ENCODE results near the gene CDK17. TPM values are rescaled to one million over a fixed set of nuclear protein-coding genes. Genes with fewer than 3 reads are reported as not detected.

Gene CDK17
- total and polyA plus RNA-seq, 2 of the 8 experiments (the other 6 are each of a cell fraction or from before 2014, with no cell fraction given) = 5.8 to 20.0 TPM

DNA sequence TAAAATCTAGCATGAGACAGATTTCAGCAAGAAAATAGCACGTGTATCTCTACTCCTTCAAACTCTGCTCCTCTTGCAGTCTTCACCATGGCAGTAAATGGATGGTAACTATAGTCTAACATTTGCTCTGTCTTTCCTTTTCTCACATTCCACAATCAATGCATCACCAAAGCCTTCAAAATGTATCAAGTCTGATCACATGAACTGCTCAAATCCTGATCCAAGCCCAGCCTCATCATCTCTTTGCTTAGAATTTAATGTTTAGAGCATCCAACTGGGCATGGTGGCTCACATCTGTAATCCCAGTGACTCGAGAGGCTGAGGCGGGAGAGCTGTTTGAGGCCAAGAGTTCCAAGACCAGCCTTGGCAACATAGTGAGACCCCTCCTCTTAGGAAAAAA, 45.9 kb downstream of the CDK17 start:
- Histone ChIP-seq H4K8ac (ENCODE audit: extremely low read depth, insufficient read depth, low read length) (no peak overlapping the region), H3K56ac (replicated peaks; ENCODE audit: insufficient read length, low read depth, low read length) (no peak overlapping the region), H2BK12ac (ENCODE audit: low read depth, low read length) (no peak overlapping the region), H2BK5ac (ENCODE audit: low read depth, low read length) (no peak overlapping the region), H3K27ac (ENCODE audit: low read depth, low read length) (no peak overlapping the region), H2BK120ac (replicated peaks; ENCODE audit: low read depth, low read length) (no peak overlapping the region), H4K20me1 (replicated peaks in 1 of 2; ENCODE audit: control insufficient read depth in 1 of 2, insufficient read depth in 2 of 2, low read length in 2 of 2) (peaks cover 0 to 3% of the 10 kb centered on the region in 2 experiments), H3K9ac (replicated peaks in 1 of 4; ENCODE audit: extremely low read depth in 1 of 4, low read depth in 3 of 4, low read length in 3 of 4) (no peak overlapping the region), H4K5ac (ENCODE audit: insufficient read length, low read depth, low read length) (no peak overlapping the region), H3K4me1 (replicated peaks in 1 of 4; ENCODE audit: control insufficient read depth in 3 of 4, insufficient read depth in 4 of 4, low read length in 3 of 4) (peaks cover 0 to 5% (median 0%) of the 10 kb centered on the region in 4 experiments; a peak in 1 of 7 replicates), H3K23ac (ENCODE audit: insufficient read length) (no peak overlapping the region), H2AK5ac (ENCODE audit: low read depth, low read length) (no peak overlapping the region), H2BK15ac (ENCODE audit: low read length) (no peak overlapping the region), H3K79me2 (ENCODE audit: control insufficient read depth in 1 of 2, insufficient read depth in 2 of 2, low read length in 2 of 2) (peaks cover 0 to 61% of the 10 kb centered on the region in 2 experiments; a peak in 3 of 4 replicates), H2AFZ (ENCODE audit: low read length) (no peak overlapping the region), H3K4me2 (ENCODE audit: insufficient read depth in 1 of 2, low read depth in 2 of 2, low read length in 2 of 2) (no peak overlapping the region), H3K9me3 (ENCODE audit: insufficient read depth in 2 of 2, low read depth in 1 of 2, low read length in 1 of 2) (no peaks in the 10 kb centered on the region), H3K14ac (ENCODE audit: insufficient read length) (no peak overlapping the region), H3K18ac (ENCODE audit: extremely low read depth, low read length) (no peak overlapping the region), H3K79me1 (ENCODE audit: low read depth, low read length) (peaks cover 7% of the 10 kb centered on the region), H4K91ac (replicated peaks; ENCODE audit: insufficient read length, low read length) (no peak overlapping the region), H3K23me2 (ENCODE audit: low read depth, low read length) (no peaks in the 10 kb centered on the region), H3K4ac (replicated peaks; ENCODE audit: insufficient read length, low read depth, low read length) (no peak overlapping the region), H3K36me3 (ENCODE audit: control insufficient read depth in 2 of 4, insufficient read depth in 4 of 4, low read length in 3 of 4) (no peaks in the 10 kb centered on the region), H3K27me3 (replicated peaks in 1 of 4; ENCODE audit: control insufficient read depth in 3 of 4, extremely low read depth in 1 of 4, insufficient read depth in 3 of 4, low read length in 3 of 4) (no peaks in the 10 kb centered on the region), H2BK20ac (ENCODE audit: low read length) (no peak overlapping the region), H3K4me3 (ENCODE audit: extremely low read depth in 1 of 4, insufficient read depth in 2 of 4, low read depth in 3 of 4, low read length in 4 of 4) (no peak overlapping the region)
- 90% methylated on average over 3 of the region's 3 CpGs; no CpG with 5 or more reads in 1 of the 2 experiments for WGBS, 2 experiments (ENCODE audit: extremely low coverage in 1 of 2, insufficient coverage in 1 of 2, insufficient read length in 1 of 2, insufficient replicate concordance in 2 of 2, low coverage in 1 of 2, low lambda C conversion rate in 2 of 2, missing lambda C conversion rate in 1 of 2)
- FAIRE-seq (no peak), DNase-seq (ENCODE audit: low read depth in 1 of 2, low spot score in 2 of 2) (no peak)
- ChIA-PET POLR2A (ENCODE audit: partially characterized antibody) (no interaction called here), CTCF (ENCODE audit: partially characterized antibody) (no interaction called here)
- TF ChIP-seq RNF2 (IDR thresholded peaks at IDR 0.05; ENCODE audit: borderline replicate concordance, low read depth, low read length, missing control alignments, poor library complexity, severe bottlenecking) (no peak), TEAD4 (IDR thresholded peaks at IDR 0.05; ENCODE audit: low read depth, low read length) (no peak), SP4 (IDR thresholded peaks at IDR 0.05; ENCODE audit: low read length) (no peak), PHF8 (conservative IDR thresholded peaks at IDR 0.05; ENCODE audit: low read depth, low read length) (no peak), HDAC2 (IDR thresholded peaks at IDR 0.05; ENCODE audit: borderline replicate concordance in 1 of 2, low read depth in 2 of 2, low read length in 2 of 2) (no peak), CHD2 (IDR thresholded peaks at IDR 0.05; ENCODE audit: low read length) (no peak), NANOG (IDR thresholded peaks at IDR 0.05; ENCODE audit: insufficient read depth, low read depth, low read length, poor library complexity, severe bottlenecking) (no peak), GTF2F1 (IDR thresholded peaks at IDR 0.05; ENCODE audit: borderline replicate concordance, low read depth, low read length) (no peak), RAD21 (IDR thresholded peaks at IDR 0.05 in 1 of 2, conservative IDR thresholded peaks at IDR 0.05 in 1 of 2; ENCODE audit: low read depth in 2 of 2, low read length in 2 of 2) (no peak), POLR2A (IDR thresholded peaks at IDR 0.05; ENCODE audit: control extremely low read depth in 1 of 2, low read depth in 2 of 2, low read length in 2 of 2) (no peak), SUZ12 (IDR thresholded peaks at IDR 0.05; ENCODE audit: low read length) (no peak), YY1 (IDR thresholded peaks at IDR 0.05; ENCODE audit: low read depth, low read length) (no peak)
- TF ChIP-seq, protein P1, sequence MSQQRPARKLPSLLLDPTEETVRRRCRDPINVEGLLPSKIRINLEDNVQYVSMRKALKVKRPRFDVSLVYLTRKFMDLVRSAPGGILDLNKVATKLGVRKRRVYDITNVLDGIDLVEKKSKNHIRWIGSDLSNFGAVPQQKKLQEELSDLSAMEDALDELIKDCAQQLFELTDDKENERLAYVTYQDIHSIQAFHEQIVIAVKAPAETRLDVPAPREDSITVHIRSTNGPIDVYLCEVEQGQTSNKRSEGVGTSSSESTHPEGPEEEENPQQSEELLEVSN (IDR thresholded peaks at IDR 0.05) = no peak
